RWPE1 (cell line): ENCODE measurements around the gene AGMO.

Source experiments
- CTCF ChIA-PET: fragments of 350-600 bp; sonication (Branson Sonifier 250); formaldehyde crosslinking; extraction: SDS; loops from one replicate; lab custom pipeline; 2021; lab: Yijun Ruan, JAX
- POLR2A ChIA-PET: fragments of 400-600 bp; formaldehyde crosslinking; extraction: SDS; loops from one replicate; lab custom pipeline; 2020; ENCODE audit warnings: antibody characterized with exemption; ENCODE audit not compliant: low non-redundant PET; lab: Yijun Ruan, JAX
- DNase-seq: peaks from one replicate; pipeline ENCODE4 v3.0.0; 2012; ENCODE audit warnings: low spot score
- H3K27ac ChIP-seq: fragments of 450-650 bp; 2 replicates; pipeline ENCODE4 v1.5.1; 2017
- TF ChIP-seq, protein P1 (sequence below): fragments of 450-650 bp; conservative IDR thresholded peaks from 2 replicates; pipeline ENCODE4 v1.5.1; 2017; ENCODE audit warnings: low read depth, mild to moderate bottlenecking

The AGMO gene

DNA sequence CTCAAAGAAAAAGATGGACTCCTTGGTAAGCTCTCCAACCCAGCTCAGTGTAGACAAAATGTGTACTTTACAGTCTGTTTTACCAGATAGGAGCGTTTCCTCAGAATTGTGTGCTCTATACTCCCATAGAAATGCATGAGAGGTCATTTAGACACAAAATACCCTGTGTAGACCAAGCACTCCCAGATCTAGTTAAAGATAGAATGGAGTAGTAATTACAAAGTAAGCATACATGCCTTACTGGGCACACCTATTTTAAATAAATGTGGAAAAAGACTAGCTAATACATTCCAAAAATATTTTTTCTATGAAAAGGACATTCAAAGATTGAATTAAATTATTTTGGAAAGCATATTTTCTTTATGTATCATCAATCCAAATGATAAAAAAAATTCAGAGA is 387.3 kb downstream of the AGMO start:
- POLR2A ChIA-PET: no interaction called here

DNA sequence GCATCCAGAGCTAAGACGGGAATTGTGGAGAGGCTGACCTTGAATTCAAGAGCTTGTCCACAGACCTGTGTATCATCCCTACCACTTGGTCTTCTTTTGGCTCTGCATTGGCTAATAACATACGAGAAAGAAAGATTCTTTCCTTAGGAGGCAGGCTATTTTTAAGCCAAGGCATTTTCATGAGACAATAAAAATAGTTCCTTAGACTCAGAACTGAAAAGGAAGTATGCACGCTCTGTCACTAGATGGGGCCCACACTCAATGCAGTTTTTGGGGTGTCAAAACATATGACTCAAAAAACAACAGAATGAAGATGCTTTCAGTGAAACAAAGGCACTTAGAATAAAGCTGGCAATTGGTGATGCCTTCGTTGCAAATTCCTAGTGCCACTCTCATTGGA is 393.3 kb downstream of the AGMO start:
- ChIA-PET POLR2A (no interaction called here), CTCF (no interaction called here)
- H3K27ac ChIP-seq: no peak overlapping the region
- no peak for DNase-seq
- TF ChIP-seq, protein P1, sequence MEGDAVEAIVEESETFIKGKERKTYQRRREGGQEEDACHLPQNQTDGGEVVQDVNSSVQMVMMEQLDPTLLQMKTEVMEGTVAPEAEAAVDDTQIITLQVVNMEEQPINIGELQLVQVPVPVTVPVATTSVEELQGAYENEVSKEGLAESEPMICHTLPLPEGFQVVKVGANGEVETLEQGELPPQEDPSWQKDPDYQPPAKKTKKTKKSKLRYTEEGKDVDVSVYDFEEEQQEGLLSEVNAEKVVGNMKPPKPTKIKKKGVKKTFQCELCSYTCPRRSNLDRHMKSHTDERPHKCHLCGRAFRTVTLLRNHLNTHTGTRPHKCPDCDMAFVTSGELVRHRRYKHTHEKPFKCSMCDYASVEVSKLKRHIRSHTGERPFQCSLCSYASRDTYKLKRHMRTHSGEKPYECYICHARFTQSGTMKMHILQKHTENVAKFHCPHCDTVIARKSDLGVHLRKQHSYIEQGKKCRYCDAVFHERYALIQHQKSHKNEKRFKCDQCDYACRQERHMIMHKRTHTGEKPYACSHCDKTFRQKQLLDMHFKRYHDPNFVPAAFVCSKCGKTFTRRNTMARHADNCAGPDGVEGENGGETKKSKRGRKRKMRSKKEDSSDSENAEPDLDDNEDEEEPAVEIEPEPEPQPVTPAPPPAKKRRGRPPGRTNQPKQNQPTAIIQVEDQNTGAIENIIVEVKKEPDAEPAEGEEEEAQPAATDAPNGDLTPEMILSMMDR: no peak

More for the DNA sequence above, 387.3 kb downstream of the AGMO start:
- CTCF ChIA-PET: interaction anchor here (0.8 kb wide), 1 partner anchor 15 kb away, joined by 3 read pairs; no protein-coding TSS in a partner anchor
- TF ChIP-seq, protein P1: no peak
- no peak for DNase-seq
- H3K27ac ChIP-seq: no peak overlapping the region

DNA sequence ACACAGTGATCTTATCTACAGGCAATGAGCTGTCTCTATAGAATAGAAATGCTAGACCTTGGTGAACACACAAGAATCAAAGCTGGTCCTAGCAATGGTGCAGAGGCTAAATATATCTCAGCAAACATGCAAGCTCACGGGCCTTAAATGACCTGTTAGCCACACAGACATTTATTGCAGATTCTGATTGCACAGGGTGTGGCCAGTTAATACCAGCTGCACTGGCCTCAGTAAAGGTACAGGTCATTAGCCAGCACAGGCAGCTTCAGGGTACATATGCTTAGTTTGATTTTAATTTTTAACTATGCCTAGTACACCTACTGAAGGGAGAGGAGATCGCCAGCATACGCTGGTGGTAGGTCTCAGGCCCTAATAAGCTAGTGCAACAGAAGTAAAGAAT is 393.9 kb downstream of the AGMO start:
- TF ChIP-seq, protein P1: no peak
- ChIA-PET POLR2A (no interaction called here), CTCF (interaction anchor here (0.6 kb wide), 2 partner anchors 19 to 1151 kb away, joined by 3 read pairs; no protein-coding TSS in a partner anchor)
- no peak for DNase-seq
- H3K27ac ChIP-seq: no peak overlapping the region

GRCh38 chr7:15166620-15167019 is 395.2 kb downstream of the AGMO start:
- ChIA-PET POLR2A (no interaction called here), CTCF (no interaction called here)
- TF ChIP-seq, protein P1: no peak
- H3K27ac ChIP-seq: no peak overlapping the region
- no peak for DNase-seq

DNA sequence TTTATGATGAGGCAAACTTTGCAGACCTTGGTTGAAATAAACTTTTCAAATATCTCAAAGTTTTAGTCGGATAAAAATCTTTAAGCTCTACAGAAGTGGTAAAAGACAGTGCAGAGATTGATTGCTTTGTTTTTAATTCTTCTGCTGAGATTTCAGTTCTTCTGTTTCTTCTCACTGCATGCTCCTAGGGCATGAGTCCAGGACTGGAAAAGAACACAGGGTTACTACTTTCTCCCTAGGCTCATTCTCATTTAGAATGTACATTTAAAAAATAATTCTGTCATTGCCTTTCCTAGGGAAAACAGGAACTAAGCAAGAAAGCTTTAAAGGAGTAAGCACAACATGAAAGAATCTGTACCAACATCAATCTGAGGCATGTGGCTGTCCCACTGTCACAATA is 402.6 kb downstream of the AGMO start:
- TF ChIP-seq, protein P1: no peak
- H3K27ac ChIP-seq: no peak overlapping the region
- ChIA-PET CTCF (no interaction called here), POLR2A (no interaction called here)
- DNase-seq: no peak

- TF ChIP-seq, protein P1: no peak
- CTCF ChIA-PET: no interaction called here
- POLR2A ChIA-PET: no interaction called here
- no peak for DNase-seq
- H3K27ac ChIP-seq: no peak overlapping the region
Observed at GRCh38 chr7:15158141-15158810, 403.5 kb downstream of the AGMO start.
